ENCODE data around the gene RARG. TPM values are rescaled to one million over a fixed set of nuclear protein-coding genes. Genes with fewer than 3 reads are reported as not detected.

RARG gene
- total RNA-seq, 1 donor from 2014 or later: 5.5 TPM

DNA sequence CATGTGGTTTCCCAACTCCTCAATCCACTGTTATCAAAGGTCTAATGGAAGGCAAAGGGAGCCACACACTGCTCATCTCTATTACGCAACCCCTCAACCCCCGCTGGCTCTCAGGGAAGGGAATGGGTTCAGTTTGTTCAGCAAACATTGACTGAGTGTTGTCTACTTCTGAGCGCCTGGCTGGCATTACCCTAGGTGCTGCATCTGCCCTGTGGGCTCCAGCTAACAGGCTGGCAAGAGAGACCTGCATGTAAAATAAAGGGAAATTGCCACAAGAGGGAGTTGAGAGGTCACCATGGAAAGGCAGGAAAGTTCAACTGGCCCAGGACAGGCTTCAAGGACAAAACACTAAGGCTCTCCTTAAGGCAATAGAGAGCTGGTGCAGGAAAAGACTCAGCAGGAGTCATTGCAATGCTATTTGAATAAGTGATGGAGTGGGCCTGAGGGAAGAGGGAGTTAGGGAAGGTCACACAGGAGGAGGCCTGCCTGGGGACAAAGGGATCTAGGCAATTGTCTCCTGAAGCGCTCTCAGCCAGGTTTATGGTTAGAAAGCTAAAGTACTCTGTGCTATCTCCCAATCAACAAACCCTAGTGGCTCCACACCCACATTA is 57.0 kb downstream of the RARG start:
- H3K9me3 Mint-ChIP-seq: no peaks in the 10 kb centered on the region
- H3K36me3 Mint-ChIP-seq (ENCODE audit: low read depth): peaks cover 13% of the 10 kb centered on the region
- TF ChIP-seq, protein P1, sequence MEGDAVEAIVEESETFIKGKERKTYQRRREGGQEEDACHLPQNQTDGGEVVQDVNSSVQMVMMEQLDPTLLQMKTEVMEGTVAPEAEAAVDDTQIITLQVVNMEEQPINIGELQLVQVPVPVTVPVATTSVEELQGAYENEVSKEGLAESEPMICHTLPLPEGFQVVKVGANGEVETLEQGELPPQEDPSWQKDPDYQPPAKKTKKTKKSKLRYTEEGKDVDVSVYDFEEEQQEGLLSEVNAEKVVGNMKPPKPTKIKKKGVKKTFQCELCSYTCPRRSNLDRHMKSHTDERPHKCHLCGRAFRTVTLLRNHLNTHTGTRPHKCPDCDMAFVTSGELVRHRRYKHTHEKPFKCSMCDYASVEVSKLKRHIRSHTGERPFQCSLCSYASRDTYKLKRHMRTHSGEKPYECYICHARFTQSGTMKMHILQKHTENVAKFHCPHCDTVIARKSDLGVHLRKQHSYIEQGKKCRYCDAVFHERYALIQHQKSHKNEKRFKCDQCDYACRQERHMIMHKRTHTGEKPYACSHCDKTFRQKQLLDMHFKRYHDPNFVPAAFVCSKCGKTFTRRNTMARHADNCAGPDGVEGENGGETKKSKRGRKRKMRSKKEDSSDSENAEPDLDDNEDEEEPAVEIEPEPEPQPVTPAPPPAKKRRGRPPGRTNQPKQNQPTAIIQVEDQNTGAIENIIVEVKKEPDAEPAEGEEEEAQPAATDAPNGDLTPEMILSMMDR (IDR thresholded peaks at IDR 0.05): no peak
- ATAC-seq (ENCODE audit: low read depth): no peak
- intact Hi-C loops (cut with micrococcal nuclease): no loop called here
- POLR2A ChIA-PET: no interaction called here
- H3K27me3 Mint-ChIP-seq: no peaks in the 10 kb centered on the region
- no peak for DNase-seq
- H3K4me3 Mint-ChIP-seq: no peak overlapping the region
- peaks cover 11% of the 10 kb centered on the region for H3K4me1 Mint-ChIP-seq
- CTCF ChIA-PET: interaction anchor here (0.7 to 1.8 kb wide), 2 partner anchors 11 to 23 kb away, joined by 5 to 10 read pairs; no protein-coding TSS in a partner anchor
- no peak overlapping the region for H3K27ac Mint-ChIP-seq

DNA sequence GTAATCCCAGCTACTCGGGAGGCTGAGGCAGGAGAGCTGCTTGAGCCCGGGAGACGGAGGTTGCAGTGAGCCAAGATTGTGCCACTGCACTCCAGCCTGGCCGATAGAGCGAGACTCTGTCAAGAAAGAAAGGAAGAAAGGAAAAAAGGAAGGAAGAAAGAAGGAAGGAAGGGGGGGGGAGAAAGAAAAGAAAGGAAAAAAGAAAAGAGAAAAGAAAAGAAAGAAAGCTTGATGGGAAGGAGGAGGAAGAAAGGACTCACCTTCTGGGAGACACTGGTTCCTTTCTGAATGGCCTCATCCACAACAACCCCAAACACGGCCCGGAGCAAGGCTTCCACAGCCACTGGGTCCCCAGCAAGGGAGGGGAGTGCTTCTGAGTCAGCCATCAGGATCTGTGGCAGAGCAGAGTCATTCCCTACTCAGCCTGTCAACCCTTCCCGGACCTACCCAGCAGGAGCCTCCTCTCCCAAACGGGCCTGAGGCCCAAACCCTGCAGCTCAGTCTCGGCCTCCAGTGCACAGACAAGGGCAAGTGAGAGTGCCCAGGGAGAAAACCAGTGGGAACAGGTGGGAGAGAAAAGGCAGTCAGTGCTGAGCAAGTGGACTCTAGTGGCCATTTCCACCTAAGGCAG is 58.8 kb downstream of the RARG start:
- ChIA-PET CTCF (interaction anchor here (1.8 kb wide), 1 partner anchor 14 kb away, joined by 5 read pairs; no protein-coding TSS in a partner anchor), POLR2A (no interaction called here)
- ATAC-seq (ENCODE audit: low read depth) (no peak), DNase-seq (no peak)
- peaks cover 17% of the 10 kb centered on the region for H3K36me3 Mint-ChIP-seq (ENCODE audit: low read depth)
- TF ChIP-seq, protein P1 (IDR thresholded peaks at IDR 0.05): no peak
- H3K27me3 Mint-ChIP-seq: no peaks in the 10 kb centered on the region
- no peak overlapping the region for H3K27ac Mint-ChIP-seq
- no peaks in the 10 kb centered on the region for H3K9me3 Mint-ChIP-seq
- intact Hi-C loops (cut with micrococcal nuclease): no loop called here
- H3K4me1 Mint-ChIP-seq: no peaks in the 10 kb centered on the region
- no peak overlapping the region for H3K4me3 Mint-ChIP-seq

DNA sequence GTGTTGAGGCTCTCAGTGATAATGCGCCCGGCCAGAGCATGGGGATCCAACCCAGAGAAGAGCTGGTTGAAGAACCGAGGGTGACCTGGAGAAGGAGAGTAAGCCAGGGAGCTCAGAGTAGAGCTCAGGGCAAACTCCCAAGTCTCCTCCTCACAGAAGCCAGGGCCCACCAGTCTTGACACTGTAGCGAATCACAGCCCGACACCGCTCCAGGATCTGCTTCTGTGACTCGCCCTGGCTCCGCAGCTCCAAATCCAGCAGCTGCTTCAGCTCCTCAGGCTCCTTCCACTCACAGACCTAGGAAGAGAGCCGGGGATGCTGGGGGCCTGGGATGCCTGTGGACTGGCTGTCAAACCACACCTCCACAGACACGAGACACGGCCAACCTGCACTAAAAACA is 59.7 kb downstream of the RARG start:
- no peak for ATAC-seq (ENCODE audit: low read depth)
- Mint-ChIP-seq H3K27ac (no peak overlapping the region), H3K4me3 (no peak overlapping the region), H3K9me3 (no peaks in the 10 kb centered on the region), H3K27me3 (no peaks in the 10 kb centered on the region), H3K36me3 (ENCODE audit: low read depth) (peaks cover 17% of the 10 kb centered on the region), H3K4me1 (no peaks in the 10 kb centered on the region)
- ChIA-PET CTCF (interaction anchor here (1.8 kb wide), 1 partner anchor 13 kb away, joined by 5 read pairs; no protein-coding TSS in a partner anchor), POLR2A (no interaction called here)
- TF ChIP-seq, protein P1 (IDR thresholded peaks at IDR 0.05): no peak
- no peak for DNase-seq
- intact Hi-C loops (cut with micrococcal nuclease): no loop called here

DNA sequence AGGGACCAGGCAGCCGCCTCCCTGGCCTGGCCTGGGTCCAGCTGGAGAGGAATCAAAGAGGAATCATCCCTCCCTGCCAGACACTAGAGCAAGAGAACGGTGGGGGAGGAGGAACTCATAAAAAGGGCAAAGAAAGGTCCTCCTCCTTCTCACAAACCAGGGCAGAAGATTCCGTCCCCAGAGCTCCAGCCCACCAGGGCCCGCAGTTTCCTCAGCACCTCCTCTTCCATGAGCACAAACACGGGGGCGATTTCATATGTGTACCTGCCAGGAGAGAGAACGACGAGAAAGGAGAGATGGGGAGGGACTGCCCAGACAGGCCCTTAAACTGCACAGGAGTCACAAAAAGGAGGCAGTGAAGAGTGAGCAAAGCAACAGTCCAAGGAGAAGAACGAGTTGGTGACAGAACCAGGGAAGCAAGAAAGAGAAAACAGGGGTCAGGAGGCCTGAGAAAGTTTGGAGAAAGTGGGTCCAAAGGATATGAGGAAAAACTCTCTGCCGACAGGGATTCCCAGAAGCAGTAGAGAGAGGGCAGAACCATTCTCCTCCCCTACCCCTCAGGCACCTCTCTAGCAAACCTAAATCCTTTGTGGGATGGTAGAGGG is 60.2 kb downstream of the RARG start:
- POLR2A ChIA-PET: no interaction called here
- no peak for ATAC-seq (ENCODE audit: low read depth)
- CTCF ChIA-PET: no interaction called here
- peaks cover 17% of the 10 kb centered on the region for H3K36me3 Mint-ChIP-seq (ENCODE audit: low read depth)
- no peaks in the 10 kb centered on the region for H3K9me3 Mint-ChIP-seq
- TF ChIP-seq, protein P1 (IDR thresholded peaks at IDR 0.05): no peak
- DNase-seq: no peak
- intact Hi-C loops (cut with micrococcal nuclease): no loop called here
- H3K27ac Mint-ChIP-seq: no peak overlapping the region
- no peaks in the 10 kb centered on the region for H3K4me1 Mint-ChIP-seq
- no peak overlapping the region for H3K4me3 Mint-ChIP-seq
- H3K27me3 Mint-ChIP-seq: no peaks in the 10 kb centered on the region

All from activated B cell treated with CpG ODN at 0.5 μM for 24 hours (primary cell).